SU-DHL-6 (cell line): ENCODE measurements around the gene PDE4D.

Experiments used
- CTCF ChIP-seq: fragments of 200-600 bp; sonication (generic); IDR thresholded peaks from one replicate; pipeline ENCODE4 v1.5.1; 2017; ENCODE audit warnings: antibody characterized with exemption, mild to moderate bottlenecking, low read length, moderate library complexity; ENCODE audit not compliant: insufficient read depth, poor library complexity, severe bottlenecking
- EZH2phosphoT487 ChIP-seq: fragments of 200-600 bp; sonication (generic), shearing (Covaris generic); conservative IDR thresholded peaks from 2 replicates; pipeline ENCODE4 v1.6.1; 2018; ENCODE audit warnings: mild to moderate bottlenecking, antibody characterized with exemption, low read length, moderate library complexity, mixed read lengths

DNA sequence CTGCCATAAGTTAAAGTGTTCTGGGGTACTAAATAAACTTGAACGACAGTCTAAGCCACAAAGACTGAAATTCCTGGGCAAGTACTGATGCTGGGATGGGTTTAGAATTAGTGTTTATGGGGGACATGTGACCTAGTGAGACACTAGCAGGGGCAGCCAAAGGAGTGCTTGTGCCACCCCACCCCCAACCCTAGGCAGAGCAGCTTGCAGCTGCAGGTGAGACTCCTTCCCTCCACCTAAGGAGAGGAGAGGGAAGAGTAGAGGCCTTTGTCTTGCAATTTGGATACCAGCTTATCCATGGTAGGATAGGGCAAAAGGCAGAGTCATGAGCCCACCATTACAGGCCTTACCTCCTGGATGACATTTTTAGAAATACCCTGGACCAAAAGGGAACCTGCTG, 28.7 kb upstream of the PDE4D start:
- TF ChIP-seq CTCF (no peak), EZH2phosphoT487 (no peak)
